KOPT-K1 (cell line): ENCODE data around the gene TRIM68.

ENCODE experiments used
- H3K27ac ChIP-seq: fragments of 200-600 bp; sonication (generic); 2 replicates; pipeline ENCODE4 v1.5.1; 2016; ENCODE audit warnings: antibody characterized with exemption, mild to moderate bottlenecking, low read depth, low read length; ENCODE audit not compliant: poor library complexity, severe bottlenecking
- H3K36me3 ChIP-seq: fragments of 200-600 bp; sonication (generic); 2 replicates; pipeline ENCODE4 v1.5.1; 2017; ENCODE audit warnings: antibody characterized with exemption, mild to moderate bottlenecking, low read length, moderate library complexity; ENCODE audit not compliant: insufficient read depth
- H3K9me3 ChIP-seq: fragments of 200-600 bp; sonication (generic); 2 replicates; pipeline ENCODE4 v1.5.1; 2017; ENCODE audit warnings: antibody characterized with exemption, low read length, mild to moderate bottlenecking; ENCODE audit not compliant: insufficient read depth, poor library complexity, severe bottlenecking

Gene TRIM68

GRCh38 chr11:4626207-4627099, 18.4 kb upstream of the TRIM68 start:
- H3K9me3 ChIP-seq = peaks cover 9% of the 10 kb centered on the region
- H3K27ac ChIP-seq = no peak overlapping the region
- no peaks in the 10 kb centered on the region for H3K36me3 ChIP-seq

GRCh38 chr11:4619514-4619913, 11.5 kb upstream of the TRIM68 start:
- Histone ChIP-seq H3K9me3 (no peaks in the 10 kb centered on the region), H3K36me3 (no peaks in the 10 kb centered on the region), H3K27ac (no peak overlapping the region)

- H3K27ac ChIP-seq = no peak overlapping the region
- H3K36me3 ChIP-seq = no peaks in the 10 kb centered on the region
- H3K9me3 ChIP-seq = no peaks in the 10 kb centered on the region
Measured at GRCh38 chr11:4615856-4616444, 7.9 kb upstream of the TRIM68 start.

- Histone ChIP-seq H3K27ac (no peak overlapping the region), H3K36me3 (no peaks in the 10 kb centered on the region), H3K9me3 (no peaks in the 10 kb centered on the region)
Measured at GRCh38 chr11:4611986-4612385, 4.0 kb upstream of the TRIM68 start.

- no peaks in the 10 kb centered on the region for H3K9me3 ChIP-seq
- H3K27ac ChIP-seq = no peak overlapping the region
- no peaks in the 10 kb centered on the region for H3K36me3 ChIP-seq
Measured at GRCh38 chr11:4610258-4610935, 2.4 kb upstream of the TRIM68 start.

- peak overlapping the region; percentile 68 for H3K27ac ChIP-seq
- H3K9me3 ChIP-seq = no peaks in the 10 kb centered on the region
- peaks cover 24% of the 10 kb centered on the region for H3K36me3 ChIP-seq
Measured at GRCh38 chr11:4607096-4607495, 935 bp downstream of the TRIM68 start.

GRCh38 chr11:4606231-4607015, 1.6 kb downstream of the TRIM68 start:
- H3K27ac ChIP-seq = no peak overlapping the region
- no peaks in the 10 kb centered on the region for H3K9me3 ChIP-seq
- peaks cover 30% of the 10 kb centered on the region for H3K36me3 ChIP-seq

GRCh38 chr11:4605057-4605456, 3.0 kb downstream of the TRIM68 start:
- Histone ChIP-seq H3K9me3 (no peaks in the 10 kb centered on the region), H3K27ac (no peak overlapping the region), H3K36me3 (peaks cover 44% of the 10 kb centered on the region)

- Histone ChIP-seq H3K9me3 (no peaks in the 10 kb centered on the region), H3K27ac (no peak within 1 kb of the TSS), H3K36me3 (peaks cover 4% of the 10 kb centered on the region)
Measured at GRCh38 chr11:4593739-4594138, 14.3 kb downstream of the TRIM68 start, which contains the start of gene OR52I1. OR52I1 (plus strand) TSS chr11:4594039; CDS start chr11:4594039, 0 bp downstream.

GRCh38 chr11:4589017-4589416, 19.0 kb downstream of the TRIM68 start:
- Histone ChIP-seq H3K36me3 (no peaks in the 10 kb centered on the region), H3K27ac (no peak overlapping the region), H3K9me3 (no peaks in the 10 kb centered on the region)

- Histone ChIP-seq H3K36me3 (no peaks in the 10 kb centered on the region), H3K27ac (no peak within 1 kb of the TSS), H3K9me3 (no peaks in the 10 kb centered on the region)
Measured at GRCh38 chr11:4581443-4581842, 26.6 kb downstream of the TRIM68 start, which contains the start of gene OR52I2. OR52I2 (plus strand) TSS chr11:4581743.

GRCh38 chr11:4580124-4580523, 27.9 kb downstream of the TRIM68 start:
- Histone ChIP-seq H3K27ac (no peak overlapping the region), H3K36me3 (no peaks in the 10 kb centered on the region), H3K9me3 (no peaks in the 10 kb centered on the region)

- Histone ChIP-seq H3K36me3 (no peaks in the 10 kb centered on the region), H3K27ac (no peak overlapping the region), H3K9me3 (no peaks in the 10 kb centered on the region)
Measured at GRCh38 chr11:4578624-4579023, 29.4 kb downstream of the TRIM68 start.

- Histone ChIP-seq H3K27ac (no peak overlapping the region), H3K36me3 (no peaks in the 10 kb centered on the region), H3K9me3 (no peaks in the 10 kb centered on the region)
Measured at GRCh38 chr11:4577761-4578160, 30.3 kb downstream of the TRIM68 start.

GRCh38 chr11:4576880-4577279, 31.2 kb downstream of the TRIM68 start:
- Histone ChIP-seq H3K27ac (no peak overlapping the region), H3K9me3 (no peaks in the 10 kb centered on the region), H3K36me3 (no peaks in the 10 kb centered on the region)
